HCT116 (cell line): Measurements from ENCODE around the gene PPP1R36.
A peak's percentile ranks its signal among the peaks of the same experiment; 100 is the strongest.

Experiments used
- CBX3 ChIP-seq: IDR thresholded peaks from 2 replicates; pipeline ENCODE4 v1.6.1; 2012; ENCODE audit warnings: low read depth
- CEBPB ChIP-seq: IDR thresholded peaks from 2 replicates; pipeline ENCODE4 v1.6.1; 2012; ENCODE audit warnings: low read depth
- CTCF ChIP-seq, 3 experiments: fragments of 200-600 bp in 1 of 3; sonication (generic) in 1 of 3; IDR thresholded peaks in 2 of 3; conservative IDR thresholded peaks in 1 of 3; 2 replicates each; pipeline ENCODE4 v1.5.1; 2012 to 2017; ENCODE audit warnings: low read depth in 2 of 3, low read length in 2 of 3, antibody characterized with exemption in 1 of 3, borderline replicate concordance in 1 of 3, control low read depth in 1 of 3, mild to moderate bottlenecking in 1 of 3, mixed read lengths in 1 of 3, mixed run types in 1 of 3, moderate library complexity in 1 of 3; ENCODE audit not compliant: insufficient read depth in 1 of 3
- FOSL1 ChIP-seq: IDR thresholded peaks from 2 replicates; pipeline ENCODE4 v1.6.1; 2012; ENCODE audit warnings: low read depth
- POLR2A ChIP-seq: IDR thresholded peaks from 2 replicates; pipeline ENCODE4 v1.7.0; 2011; ENCODE audit warnings: borderline replicate concordance; ENCODE audit not compliant: insufficient read depth, insufficient read length; ENCODE audit errors: extremely low read depth
- POLR2AphosphoS5 ChIP-seq: IDR thresholded peaks from 2 replicates; pipeline ENCODE4 v1.6.1; 2011; ENCODE audit warnings: mild to moderate bottlenecking, low read depth, low read length, moderate library complexity
- SP1 ChIP-seq: IDR thresholded peaks from 2 replicates; pipeline ENCODE4 v1.6.1; 2012; ENCODE audit warnings: low read depth
- ZNF274 ChIP-seq: fragments of 200-500 bp; sonication (Bioruptor generic); IDR thresholded peaks from 2 replicates; pipeline ENCODE4 v1.6.1; 2014; ENCODE audit warnings: mild to moderate bottlenecking, low read depth, low read length, inconsistent platforms

- TF ChIP-seq CTCF (IDR thresholded peaks at IDR 0.05 in 2 of 3, conservative IDR thresholded peaks at IDR 0.05 in 1 of 3; ENCODE audit: borderline replicate concordance in 1 of 3, insufficient read depth in 1 of 3, low read depth in 2 of 3, low read length in 2 of 3) (no peak), POLR2AphosphoS5 (peak; percentile 34), CEBPB (peak; percentile 75), FOSL1 (peak; percentile 66; the same call in 1 of the 2 replicates), POLR2A (no peak), ZNF274 (no peak), SP1 (peak; percentile 90), CBX3 (no peak; the same call in 1 of the 2 replicates)
These were observed 19.4 kb downstream of the PPP1R36 start for GRCh38 chr14:64569138-64569631.
